Colonic mucosa (tissue), 4 donors: ENCODE measurements around the gene CSF3R. TPM values are rescaled to one million over a fixed set of nuclear protein-coding genes. Genes with fewer than 3 reads are reported as not detected.
A peak's percentile ranks its signal among the peaks of the same experiment; 100 is the strongest.

Experiments used
- DNase-seq: peaks from one replicate; pipeline ENCODE4 v3.0.0-alpha.2; 2020
- H3K27ac ChIP-seq: fragments of 200-600 bp; one replicate; pipeline ENCODE4 v1.8.0; 2021
- H3K27me3 ChIP-seq: fragments of 200-600 bp; one replicate; pipeline ENCODE4 v1.8.0; 2021
- H3K36me3 ChIP-seq: fragments of 200-600 bp; one replicate; pipeline ENCODE4 v1.8.0; 2021
- H3K4me1 ChIP-seq: fragments of 200-600 bp; one replicate; pipeline ENCODE4 v1.8.0; 2021; ENCODE audit warnings: mild to moderate bottlenecking
- H3K4me3 ChIP-seq: fragments of 200-600 bp; one replicate; pipeline ENCODE4 v1.8.0; 2021
- H3K9ac ChIP-seq, 2 donors: one replicate each; pipeline ENCODE4 v1.7.0; 2013; ENCODE audit warnings: control low read depth in 2 of 2, low read depth in 2 of 2, low read length in 2 of 2
- H3K9me3 ChIP-seq: fragments of 200-600 bp; one replicate; pipeline ENCODE4 v1.8.0; 2021
- CTCF ChIP-seq: fragments of 200-600 bp; IDR thresholded peaks from one replicate; pipeline ENCODE4 v1.8.0; 2022; ENCODE audit warnings: antibody characterized with exemption, mild to moderate bottlenecking
- intact Hi-C: fragments of 100-400 bp; cut with DNase I; formaldehyde crosslinking; loops from one replicate; pipeline ENCODE4 v1.14.1; 2022
- total RNA-seq, 2 donors: library from RNA; stranded (reverse); fragmentation: NEBNext Ultra II Directional in 1 of 2; extraction: Animal tissue kit (Norgen Biotek cat#: 25700) in 1 of 2; gene quantifications; one replicate each; pipeline ENCODE4 v1.2.1, GENCODE V29; 2021
- donor health status: healthy.
- donor health status: DM: no; HTN: no; CAD: no.
- donor health status: DM: no; HTN: no; CAD: no.

CSF3R gene
- total RNA-seq, 2 donors from 2014 or later, result 1.1 to 3.8 TPM

DNA sequence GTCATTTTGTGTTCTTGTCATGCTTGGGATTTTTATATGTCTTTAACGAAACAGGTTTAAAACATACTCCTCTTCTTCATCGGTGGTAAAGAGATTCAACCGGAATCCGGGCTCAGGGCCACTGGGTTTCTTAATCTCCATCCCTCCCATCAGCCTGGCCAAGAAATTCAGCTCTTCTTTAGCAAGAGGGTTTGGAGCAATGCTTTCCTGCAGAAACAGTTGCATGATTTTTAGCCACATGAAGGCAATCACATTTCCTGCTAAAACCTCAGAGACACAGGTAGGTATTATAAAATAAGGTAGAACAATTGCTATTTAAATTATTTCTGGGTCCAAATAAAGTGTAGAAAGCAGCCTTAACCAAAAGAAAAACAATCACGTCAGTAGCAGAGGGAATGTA, 62.3 kb downstream of the CSF3R start:
- peak overlapping the region in 1 of 2 donors; percentile 0 for H3K9ac ChIP-seq
- no peak overlapping the region for H3K27ac ChIP-seq
- H3K36me3 ChIP-seq, result no peaks in the 10 kb centered on the region
- no peaks in the 10 kb centered on the region for H3K9me3 ChIP-seq
- DNase-seq, result no peak
- TF ChIP-seq CTCF, result no peak
- no peak overlapping the region for H3K4me3 ChIP-seq
- no peaks in the 10 kb centered on the region for H3K27me3 ChIP-seq
- intact Hi-C loops, result loop anchor here (2.0 to 10.0 kb wide), 3 partner anchors 50 to 326 kb away; no protein-coding TSS in a partner anchor
- no peaks in the 10 kb centered on the region for H3K4me1 ChIP-seq

GRCh38 chr1:36419569-36419968, 63.1 kb downstream of the CSF3R start:
- H3K9me3 ChIP-seq, result no peaks in the 10 kb centered on the region
- intact Hi-C loops, result no loop called here
- no peak overlapping the region for H3K9ac ChIP-seq
- DNase-seq, result no peak
- H3K27ac ChIP-seq, result no peak overlapping the region
- H3K36me3 ChIP-seq, result no peaks in the 10 kb centered on the region
- no peak for TF ChIP-seq CTCF
- no peaks in the 10 kb centered on the region for H3K4me1 ChIP-seq
- no peaks in the 10 kb centered on the region for H3K27me3 ChIP-seq
- H3K4me3 ChIP-seq, result no peak overlapping the region

- H3K36me3 ChIP-seq, result no peaks in the 10 kb centered on the region
- H3K4me1 ChIP-seq, result no peaks in the 10 kb centered on the region
- no peaks in the 10 kb centered on the region for H3K27me3 ChIP-seq
- intact Hi-C loops, result no loop called here
- H3K9me3 ChIP-seq, result no peaks in the 10 kb centered on the region
- TF ChIP-seq CTCF, result no peak
- no peak overlapping the region for H3K4me3 ChIP-seq
- no peak overlapping the region for H3K9ac ChIP-seq
- no peak overlapping the region for H3K27ac ChIP-seq
- no peak for DNase-seq
Observed at GRCh38 chr1:36419140-36419539, 63.6 kb downstream of the CSF3R start.

DNA sequence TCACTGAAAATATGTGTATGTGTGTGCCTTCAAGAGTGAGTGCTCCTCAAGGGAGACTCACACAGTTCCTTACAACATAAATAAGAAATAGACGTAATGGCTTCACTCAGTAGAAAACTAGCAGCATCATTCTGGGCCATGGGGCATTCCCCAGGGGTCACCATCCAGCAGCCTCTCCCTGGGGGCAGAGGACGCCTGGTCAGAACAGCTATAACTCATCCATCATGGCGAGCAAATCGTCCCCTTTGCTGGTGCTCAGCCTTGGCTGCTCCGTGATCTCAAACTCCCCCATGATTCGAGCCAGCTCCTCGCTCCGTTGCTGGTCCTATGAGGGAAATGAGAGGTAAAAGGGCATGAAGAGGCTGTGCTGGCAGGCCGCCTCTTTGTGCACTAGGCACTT, 64.8 kb downstream of the CSF3R start:
- Histone ChIP-seq H3K36me3 (no peaks in the 10 kb centered on the region), H3K27me3 (no peaks in the 10 kb centered on the region), H3K4me3 (no peak overlapping the region), H3K9me3 (no peaks in the 10 kb centered on the region), H3K4me1 (no peaks in the 10 kb centered on the region), H3K27ac (no peak overlapping the region), H3K9ac (no peak overlapping the region)
- intact Hi-C loops, result no loop called here
- no peak for TF ChIP-seq CTCF
- no peak for DNase-seq

Other genes starting within 250 kb of the CSF3R start
- gene SH3D21, start 176.5 kb downstream of the CSF3R start, total RNA-seq, result 10 to 100 TPM in 1 of 2 donors, 1 to 10 TPM in 1; 7.4 to 22.8 TPM
- 1 to 10 TPM; 5.3 to 8.7 TPM for gene EVA1B, start 159.3 kb downstream of the CSF3R start, total RNA-seq
- gene STK40, start 97.0 kb downstream of the CSF3R start, total RNA-seq, result 10 to 100 TPM; 56.6 to 69.7 TPM
- 10 to 100 TPM; 22.4 to 30.3 TPM for gene LSM10, start 85.0 kb downstream of the CSF3R start, total RNA-seq
- 1 to 10 TPM; 2.8 to 3.7 TPM for gene OSCP1, start 32.5 kb downstream of the CSF3R start, total RNA-seq
- gene MRPS15, start 18.5 kb downstream of the CSF3R start, total RNA-seq, result 100 to 1,000 TPM in 1 of 2 donors, 10 to 100 TPM in 1; 57.9 to 106 TPM